Activated CD4-positive, alpha-beta T cell treated with anti-CD3 and anti-CD28 coated beads for 1 hour (primary cell): ENCODE results near the gene SHF.

Source experiments
- DNase-seq: peaks from one replicate; pipeline ENCODE4 v3.0.0-alpha.2; 2020

SHF gene

GRCh38 chr15:45199136-45199810 is 11.5 kb upstream of the SHF start:
- DNase-seq = no peak

GRCh38 chr15:45198337-45199135 is 10.8 kb upstream of the SHF start:
- peak; percentile 93 for DNase-seq

DNA sequence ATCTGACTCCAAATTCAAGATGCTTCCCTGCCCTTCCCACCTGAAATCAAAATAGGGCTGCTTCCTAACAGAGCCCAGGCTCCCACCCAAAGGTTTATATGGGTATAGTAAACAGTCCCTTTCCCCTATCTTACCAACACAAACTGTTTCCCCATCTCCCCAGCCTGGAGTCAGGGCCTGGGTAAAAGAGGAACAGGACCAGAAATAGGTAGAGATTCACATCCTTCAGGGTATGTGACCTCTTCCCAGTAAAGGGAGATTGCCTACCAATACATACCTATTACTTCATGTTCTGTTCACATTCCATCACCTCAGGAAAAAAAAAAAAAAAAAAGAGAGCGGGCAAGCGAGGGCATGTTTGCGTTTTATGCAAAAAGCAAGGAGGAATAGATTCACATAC is 9.7 kb upstream of the SHF start:
- no peak for DNase-seq

DNA sequence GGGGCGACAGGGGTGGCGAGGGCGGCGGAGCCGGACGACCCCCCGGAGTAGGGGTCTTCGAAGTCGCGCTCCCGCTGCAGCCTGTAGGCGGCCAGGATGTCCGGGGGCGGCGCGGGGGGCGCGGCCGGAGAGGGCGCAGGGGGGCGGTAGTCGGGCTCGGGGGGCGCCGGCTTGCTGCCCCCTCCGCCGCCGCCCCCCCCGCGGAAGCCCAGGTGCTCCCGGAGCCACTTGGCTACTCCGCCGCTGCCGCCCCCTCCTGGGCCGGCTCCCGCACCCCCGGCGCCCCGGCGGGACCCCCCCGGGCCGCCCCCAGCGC is 230 bp downstream of the SHF start:
- DNase-seq = no peak

- DNase-seq = no peak
Observed at GRCh38 chr15:45186771-45187577, 792 bp downstream of the SHF start.

- no peak for DNase-seq
Observed at GRCh38 chr15:45185903-45186770, 1.6 kb downstream of the SHF start.

GRCh38 chr15:45185069-45185779 is 2.5 kb downstream of the SHF start:
- DNase-seq = no peak

GRCh38 chr15:45184562-45185041 is 3.2 kb downstream of the SHF start:
- no peak for DNase-seq

- DNase-seq = no peak
Observed at GRCh38 chr15:45183511-45183910, 4.3 kb downstream of the SHF start.

- DNase-seq = no peak
Observed at GRCh38 chr15:45182996-45183395, 4.8 kb downstream of the SHF start.

GRCh38 chr15:45181491-45182285 is 6.1 kb downstream of the SHF start:
- no peak for DNase-seq

GRCh38 chr15:45180648-45181436 is 6.9 kb downstream of the SHF start:
- DNase-seq = no peak

- no peak for DNase-seq
Observed at GRCh38 chr15:45180201-45180600, 7.6 kb downstream of the SHF start.

DNA sequence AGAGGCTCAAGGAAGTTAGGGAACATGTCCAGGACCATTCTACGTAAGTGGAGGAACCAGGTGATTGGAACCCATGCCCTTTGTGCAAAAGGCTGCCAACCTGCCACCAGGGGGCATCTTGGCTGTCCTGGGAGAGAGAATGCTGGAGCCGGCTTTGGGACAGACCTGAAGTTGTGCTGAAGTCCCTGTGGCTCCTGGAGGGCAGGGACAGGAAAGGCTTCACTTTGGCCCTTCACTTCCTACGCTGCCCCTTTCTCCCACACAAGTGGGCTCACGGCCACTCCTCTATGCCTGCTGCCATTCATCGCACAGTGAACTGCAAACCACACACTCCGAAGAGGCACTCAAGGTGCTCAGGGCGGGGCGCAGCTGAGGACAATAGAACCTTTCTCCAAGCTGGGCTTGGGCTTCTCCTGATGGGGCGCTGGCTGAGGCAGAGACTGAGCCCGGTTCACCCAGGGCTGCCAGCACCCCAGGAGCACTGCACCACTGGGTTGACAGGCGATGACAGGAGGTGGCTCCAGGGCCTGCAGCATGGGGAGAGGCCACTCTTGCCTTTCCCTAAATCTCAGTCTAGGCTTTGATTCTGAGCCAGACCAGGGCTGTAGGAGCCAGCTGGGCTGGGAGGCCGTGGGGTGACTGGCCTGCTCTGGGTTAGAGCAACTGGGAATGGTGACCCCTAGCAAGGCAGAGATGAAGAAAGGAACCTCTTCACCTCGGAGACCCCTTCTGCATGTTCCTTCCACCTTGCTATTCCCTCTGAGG is 8.4 kb downstream of the SHF start:
- peak; percentile 33 for DNase-seq

DNA sequence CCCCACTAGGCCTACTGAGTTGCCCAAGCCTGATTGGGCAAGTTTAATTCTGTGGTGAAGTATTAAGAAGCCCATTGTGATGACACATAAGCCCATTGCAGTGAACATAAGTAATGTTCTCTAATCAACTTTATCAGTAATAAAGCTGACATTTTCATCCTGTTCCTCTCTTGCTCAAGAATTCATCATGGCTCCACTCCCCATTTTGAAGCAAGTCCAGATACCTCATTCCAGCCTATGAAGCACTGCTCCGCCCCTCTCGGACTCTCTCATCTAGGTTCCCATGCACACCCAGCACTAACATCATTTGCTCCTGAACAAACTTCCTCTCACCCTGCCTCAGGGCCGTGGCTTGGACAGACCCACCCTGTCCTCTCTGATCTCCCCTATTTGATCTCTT is 10.5 kb downstream of the SHF start:
- no peak for DNase-seq

GRCh38 chr15:45174577-45174976 is 13.2 kb downstream of the SHF start:
- no peak for DNase-seq

DNA sequence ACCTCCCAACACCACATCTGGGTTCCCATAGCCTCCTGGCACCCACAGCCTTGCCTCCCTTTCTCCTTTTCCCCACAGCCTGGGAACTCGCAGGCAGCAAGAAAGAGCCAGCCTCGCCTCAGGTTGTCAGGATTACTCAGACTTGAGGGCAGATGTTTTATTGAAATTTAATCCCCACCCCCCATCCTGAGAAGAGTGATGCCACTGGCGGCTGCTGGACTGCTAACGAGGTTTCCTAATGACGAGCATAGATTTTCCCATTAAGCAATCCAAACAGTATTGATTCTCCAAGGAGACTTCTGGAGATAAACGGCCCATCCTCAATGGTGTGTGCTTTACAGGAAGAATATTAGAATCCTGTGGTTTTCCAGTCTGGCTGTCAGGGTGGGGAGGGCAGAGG is 13.7 kb downstream of the SHF start:
- DNase-seq = no peak

DNA sequence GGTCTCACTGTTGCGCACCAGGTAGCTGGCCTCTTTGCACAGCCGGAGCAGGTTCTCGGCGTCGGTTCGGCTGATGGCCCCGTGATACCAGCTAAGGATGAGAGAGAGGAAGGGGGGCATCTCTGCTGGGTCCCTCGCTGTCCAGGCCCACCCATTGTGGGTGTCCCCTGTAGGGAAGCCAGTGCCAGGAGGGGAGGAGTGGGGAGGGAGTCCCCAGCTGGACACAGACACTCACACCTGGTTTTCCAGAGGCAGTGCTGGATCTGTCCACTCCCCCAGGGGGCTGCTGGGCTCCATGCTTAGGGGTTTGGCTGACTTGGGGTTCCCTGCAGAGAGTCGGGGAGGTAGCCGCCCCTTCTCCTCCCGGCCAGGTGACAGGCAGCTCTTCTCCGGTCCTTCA is 15.9 kb downstream of the SHF start:
- DNase-seq = no peak
